NCI-H446 (cell line): ENCODE data around the gene CDC25C.
"Not testable (repeated sequence)": the region's sequence is repeated elsewhere in the genome, so short reads cannot be mapped to it uniquely, and the experiment has no call there.

ENCODE experiments used
- DNase-seq, 2 experiments: peaks; one replicate each; lab custom pipeline; 2025; lab: John Stamatoyannopoulos, UW

The CDC25C gene

GRCh38 chr5:138346889-138347288, 15.3 kb upstream of the CDC25C start:
- DNase-seq: no peak

GRCh38 chr5:138344887-138345622, 13.5 kb upstream of the CDC25C start:
- DNase-seq: no peak

- no peak for DNase-seq
Measured at GRCh38 chr5:138340008-138340407, 8.4 kb upstream of the CDC25C start.

- no peak for DNase-seq
Measured at GRCh38 chr5:138339464-138339863, 7.9 kb upstream of the CDC25C start.

GRCh38 chr5:138339091-138339456, 7.5 kb upstream of the CDC25C start:
- no peak for DNase-seq

DNA sequence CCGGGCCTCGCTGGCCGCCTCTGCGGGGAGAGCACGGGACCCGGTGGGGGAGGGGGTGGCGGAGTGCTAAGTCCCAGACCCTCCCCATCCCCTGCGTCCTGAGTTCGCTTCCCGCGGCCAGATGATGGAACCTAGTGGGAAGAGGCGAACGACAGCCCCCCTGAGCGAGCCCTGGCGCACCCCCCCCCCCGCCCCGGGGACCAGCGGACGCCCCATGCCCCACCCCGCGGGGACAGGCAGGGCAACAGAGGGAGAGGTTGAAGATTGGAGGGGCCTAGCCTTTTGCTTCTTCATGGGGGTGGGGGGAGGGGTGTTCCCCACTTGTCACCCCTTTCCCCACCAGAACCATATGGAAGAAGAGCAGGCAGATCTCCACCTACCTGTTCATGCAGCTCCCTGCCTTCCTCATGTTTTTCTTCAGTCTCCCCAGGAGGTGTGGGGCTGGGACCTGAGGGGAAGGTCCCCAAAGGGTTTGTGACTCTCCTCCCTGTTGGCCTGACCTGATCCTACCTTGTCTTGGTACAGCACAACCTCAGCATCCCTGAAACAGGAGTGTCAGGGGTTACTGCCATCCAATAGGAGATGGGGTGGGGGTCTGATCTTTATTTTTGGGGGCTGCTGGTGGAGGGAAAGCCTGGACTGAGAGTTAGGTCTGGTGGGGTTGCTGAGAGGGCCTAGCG, 6.9 kb upstream of the CDC25C start:
- DNase-seq: no peak

GRCh38 chr5:138337685-138338410, 6.2 kb upstream of the CDC25C start, which contains the start of gene FAM53C:
FAM53C (plus strand) TSS chr5:138338266; CDS start chr5:138341336, 3,070 bp downstream.
- peak; percentile 94 to 95 for DNase-seq

DNA sequence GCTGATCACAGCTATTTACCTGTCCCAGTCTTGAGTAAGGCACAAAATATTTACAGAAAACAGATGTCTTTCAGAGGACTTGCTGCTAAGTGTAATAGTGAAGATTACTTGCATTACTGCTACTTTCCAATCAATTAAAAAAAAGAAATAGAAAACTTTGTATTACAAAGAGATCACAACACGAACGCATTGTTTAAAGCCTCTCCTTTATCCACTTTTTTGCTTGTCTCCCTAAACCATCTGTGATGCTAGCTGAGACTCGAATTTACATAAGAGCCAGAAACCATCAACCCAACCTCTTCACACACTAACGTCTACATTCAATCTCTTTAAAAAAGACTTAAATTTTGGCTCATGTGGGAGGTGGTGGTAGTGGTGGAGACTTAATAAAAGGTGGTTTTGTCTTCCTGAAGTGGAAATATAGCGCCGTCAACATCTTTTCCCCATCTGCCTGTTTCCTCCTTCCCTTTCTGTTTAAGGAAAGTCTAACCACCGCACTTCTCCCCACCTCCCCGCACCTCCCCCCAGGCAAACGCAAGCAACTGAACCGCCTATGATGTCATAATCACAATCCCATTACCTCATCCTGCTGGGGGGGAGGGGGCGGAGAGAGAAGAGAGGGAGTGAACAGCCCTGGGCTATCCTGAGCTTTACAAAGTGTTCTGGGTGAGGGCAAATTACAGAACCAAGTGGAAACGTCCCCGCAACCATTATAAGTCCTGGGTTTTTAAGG, 5.5 kb upstream of the CDC25C start:
- peak in 1 of 2 experiments; percentile 85 for DNase-seq

GRCh38 chr5:138334867-138335447, 3.4 kb upstream of the CDC25C start:
- DNase-seq: no peak

GRCh38 chr5:138330813-138331448, 673 bp downstream of the CDC25C start:
- no peak for DNase-seq

DNA sequence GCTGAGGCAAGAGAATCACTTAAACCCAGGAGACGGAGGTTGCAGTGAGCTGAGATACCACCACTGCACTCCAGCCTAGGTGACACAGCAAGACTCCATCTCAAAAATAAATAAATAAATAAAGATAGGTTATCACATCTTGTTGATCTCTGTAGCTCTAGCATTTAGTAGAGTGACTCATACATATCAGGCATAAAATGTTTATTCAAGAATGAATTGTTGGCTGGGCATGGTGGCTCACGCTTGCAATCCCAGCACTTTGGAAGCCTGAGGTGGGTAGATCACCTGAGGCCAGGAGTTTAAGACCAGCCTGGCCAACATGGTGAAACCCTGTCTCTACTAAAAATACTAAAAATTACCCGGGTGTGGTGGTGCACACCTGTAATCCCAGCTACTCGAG, 13.4 kb downstream of the CDC25C start:
- DNase-seq: not testable (repeated sequence)

- DNase-seq: no peak
Measured at GRCh38 chr5:138316355-138316754, 15.2 kb downstream of the CDC25C start.

DNA sequence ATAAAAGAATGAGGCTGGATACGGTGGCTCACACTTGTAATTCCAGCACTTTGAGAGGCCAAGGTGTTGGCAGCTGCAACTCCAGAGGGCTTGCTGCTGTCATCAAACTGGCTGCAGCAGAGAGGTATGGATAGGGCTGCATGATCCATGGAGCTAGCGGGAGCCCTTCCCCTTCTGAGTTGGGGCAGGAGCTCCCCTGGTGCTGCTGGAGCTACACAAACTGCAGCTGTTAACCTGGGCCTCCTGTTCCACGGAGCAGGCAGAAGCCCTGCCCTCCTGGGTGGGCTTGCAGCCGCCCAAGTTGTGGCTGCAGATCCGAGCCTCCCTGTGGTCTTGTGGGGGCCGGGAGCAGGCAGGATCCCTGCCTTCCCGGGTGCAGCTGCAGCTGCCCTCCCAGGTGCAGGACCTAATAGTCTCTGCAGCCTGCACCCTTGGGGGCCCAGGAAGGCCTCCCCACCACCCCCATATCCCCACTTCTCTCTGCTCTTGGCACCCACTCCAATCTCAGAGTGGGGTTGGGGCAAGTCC, 15.8 kb downstream of the CDC25C start:
- no peak for DNase-seq

- DNase-seq: peak; percentile 32 to 57
Measured at GRCh38 chr5:138305797-138306196, 25.8 kb downstream of the CDC25C start.

- DNase-seq: peak in 1 of 2 experiments; percentile 47
Measured at GRCh38 chr5:138303372-138303771, 28.2 kb downstream of the CDC25C start.

DNA sequence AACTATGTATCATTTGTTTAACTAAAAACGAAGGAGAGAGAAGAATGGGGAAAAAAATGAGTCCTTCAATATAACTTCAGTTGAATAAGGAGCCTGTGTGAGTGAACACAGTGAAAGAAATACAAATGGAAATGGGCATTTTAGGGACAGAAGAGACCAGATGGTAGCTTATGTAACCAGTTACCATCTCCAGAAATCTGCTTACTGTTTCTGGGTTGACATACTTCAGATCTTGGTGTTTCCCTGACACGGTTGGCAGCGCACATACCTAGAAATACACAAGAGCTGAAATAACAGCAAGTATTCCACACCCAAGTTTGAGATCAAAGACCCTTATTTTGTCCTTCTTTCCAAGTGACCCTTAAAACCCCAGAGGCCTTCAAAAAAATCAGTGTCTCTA, 42.3 kb downstream of the CDC25C start:
- DNase-seq: no peak

GRCh38 chr5:138287246-138287645, 44.4 kb downstream of the CDC25C start:
- no peak for DNase-seq

- DNase-seq: peak in 1 of 2 experiments; percentile 35
Measured at GRCh38 chr5:138282920-138283742, 48.5 kb downstream of the CDC25C start.

GRCh38 chr5:138280915-138281314, 50.7 kb downstream of the CDC25C start:
- no peak for DNase-seq

DNA sequence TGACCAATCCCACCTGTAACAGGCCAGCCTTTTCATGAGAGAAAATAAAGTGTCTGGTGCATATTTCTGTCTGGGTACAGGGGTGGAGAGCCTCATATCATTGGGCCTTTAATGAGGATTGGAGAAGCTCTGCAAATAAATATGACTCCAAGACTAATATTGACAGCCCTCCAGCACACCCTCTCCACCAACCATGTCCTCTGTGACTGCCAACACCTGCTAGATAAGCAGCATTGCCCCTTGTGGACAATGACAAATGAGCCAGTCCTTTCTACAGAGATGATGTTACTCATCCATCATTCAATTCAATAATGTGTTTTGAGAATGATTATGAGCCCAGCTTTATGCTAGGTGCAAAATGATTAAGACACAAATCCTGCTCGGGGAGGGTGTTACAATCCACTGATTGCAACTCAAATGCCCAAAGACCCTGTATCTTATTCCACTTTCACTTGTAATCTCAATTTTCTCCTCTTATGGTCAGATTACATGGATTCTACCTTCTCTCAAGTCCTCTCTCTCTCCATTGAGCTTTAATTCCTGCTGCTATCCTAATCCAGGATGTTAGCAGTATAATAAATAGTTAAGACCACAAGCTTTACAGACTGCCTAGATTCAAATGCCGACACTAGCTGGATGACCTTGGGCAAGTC, 55.1 kb downstream of the CDC25C start:
- no peak for DNase-seq
